Activated T-cell treated with anti-CD3 and anti-CD28 coated beads, Interleukin-2, amount 50 U/mL, for 72 hours (primary cell): Measurements from ENCODE around the gene BCAR3. TPM values are rescaled to one million over a fixed set of nuclear protein-coding genes. Genes with fewer than 3 reads are reported as not detected.

Experiments used
- ATAC-seq, 2 donors: fragments of 150-1000 bp; cut with Tn5 transposase; replicated peaks in 1 of 2; 2 replicates each; pipeline ENCODE4 v1.10.0; 2021; ENCODE audit warnings: moderate library complexity in 2 of 2, mild to moderate bottlenecking in 1 of 2
- DNase-seq, 2 donors: peaks; one replicate each; pipeline ENCODE4 v3.0.0; 2021 to 2022; ENCODE audit warnings: mixed read lengths in 1 of 2
- H3K27ac Mint-ChIP-seq: one replicate; pipeline ENCODE4 v1.8.0; 2022; ENCODE audit warnings: mild to moderate bottlenecking, moderate library complexity, mixed read lengths
- H3K27me3 Mint-ChIP-seq: one replicate; pipeline ENCODE4 v1.8.0; 2022; ENCODE audit warnings: low read depth, mixed read lengths
- H3K36me3 Mint-ChIP-seq, 2 donors: one replicate each; pipeline ENCODE4 v1.8.0; 2022; ENCODE audit warnings: mixed read lengths in 2 of 2, mild to moderate bottlenecking in 1 of 2; ENCODE audit not compliant: insufficient read depth in 2 of 2
- H3K4me1 Mint-ChIP-seq: one replicate; pipeline ENCODE4 v1.8.0; 2022; ENCODE audit warnings: low read depth, mixed read lengths
- H3K4me3 Mint-ChIP-seq, 2 donors: one replicate each; pipeline ENCODE4 v1.8.0; 2022; ENCODE audit warnings: mild to moderate bottlenecking in 2 of 2, mixed read lengths in 2 of 2, moderate library complexity in 2 of 2
- H3K9me3 Mint-ChIP-seq, 2 donors: one replicate each; pipeline ENCODE4 v1.8.0; 2022; ENCODE audit warnings: mixed read lengths in 2 of 2
- total RNA-seq, 2 donors: library from RNA; stranded (reverse); gene quantifications; one replicate each; pipeline ENCODE4 v1.2.3, GENCODE V29; 2022

BCAR3 gene
- total RNA-seq, 2 donors from 2014 or later, result 3.1 to 3.2 TPM

DNA sequence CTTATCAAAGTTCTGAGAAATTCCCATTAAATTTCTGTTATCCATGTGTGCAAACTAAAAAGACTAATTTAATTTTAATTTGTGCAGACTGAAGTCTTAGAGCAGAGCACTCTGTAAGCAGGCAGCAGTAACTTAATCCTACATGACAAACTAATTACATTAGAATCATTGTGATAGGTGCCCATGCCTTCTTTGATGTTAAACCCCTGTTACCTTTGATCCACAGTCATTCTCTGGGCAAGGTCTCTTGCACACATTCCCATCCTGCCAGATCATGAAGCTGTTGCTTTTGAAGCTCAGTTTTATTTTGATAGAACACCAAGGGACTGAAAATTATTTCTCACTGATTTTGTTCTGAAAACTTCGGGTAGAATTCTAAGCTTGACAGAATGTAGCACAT is 77.2 kb downstream of the BCAR3 start:
- DNase-seq (no peak), ATAC-seq (no peak)
- Mint-ChIP-seq H3K36me3 (no peaks in the 10 kb centered on the region), H3K4me3 (no peak overlapping the region), H3K9me3 (no peaks in the 10 kb centered on the region), H3K27me3 (peaks cover 35% of the 10 kb centered on the region), H3K4me1 (peaks cover 42% of the 10 kb centered on the region), H3K27ac (no peak overlapping the region)

DNA sequence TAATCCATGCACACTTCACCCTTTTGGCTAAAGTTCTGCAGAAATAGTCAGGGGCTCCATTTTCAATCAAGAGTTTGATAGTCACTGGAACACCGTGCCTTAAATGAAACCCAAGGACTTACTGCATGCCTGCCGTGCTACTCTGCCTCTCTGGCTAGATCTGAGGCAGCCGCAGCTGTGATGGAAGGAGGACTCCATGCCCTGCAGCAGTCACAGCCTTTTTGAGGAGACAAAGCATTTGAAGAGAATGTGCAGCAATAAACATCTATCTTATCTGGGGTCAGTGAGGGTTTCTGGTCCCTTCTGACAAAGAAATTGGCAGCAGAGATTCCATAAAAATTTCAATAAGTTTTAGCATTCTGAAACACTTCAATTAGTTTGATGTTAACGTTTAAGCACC is 78.0 kb downstream of the BCAR3 start:
- H3K27ac Mint-ChIP-seq, result no peak overlapping the region
- no peak for DNase-seq
- H3K4me3 Mint-ChIP-seq, result no peak overlapping the region
- H3K36me3 Mint-ChIP-seq, result no peaks in the 10 kb centered on the region
- H3K27me3 Mint-ChIP-seq, result peaks cover 35% of the 10 kb centered on the region
- ATAC-seq, result no peak
- H3K9me3 Mint-ChIP-seq, result no peaks in the 10 kb centered on the region
- H3K4me1 Mint-ChIP-seq, result peaks cover 34% of the 10 kb centered on the region

GRCh38 chr1:93603106-93603505 is 78.5 kb downstream of the BCAR3 start:
- H3K27ac Mint-ChIP-seq, result no peak overlapping the region
- H3K27me3 Mint-ChIP-seq, result peaks cover 35% of the 10 kb centered on the region
- H3K4me3 Mint-ChIP-seq, result no peak overlapping the region
- no peaks in the 10 kb centered on the region for H3K36me3 Mint-ChIP-seq
- no peaks in the 10 kb centered on the region for H3K9me3 Mint-ChIP-seq
- H3K4me1 Mint-ChIP-seq, result peaks cover 29% of the 10 kb centered on the region
- ATAC-seq (no peak), DNase-seq (no peak)

DNA sequence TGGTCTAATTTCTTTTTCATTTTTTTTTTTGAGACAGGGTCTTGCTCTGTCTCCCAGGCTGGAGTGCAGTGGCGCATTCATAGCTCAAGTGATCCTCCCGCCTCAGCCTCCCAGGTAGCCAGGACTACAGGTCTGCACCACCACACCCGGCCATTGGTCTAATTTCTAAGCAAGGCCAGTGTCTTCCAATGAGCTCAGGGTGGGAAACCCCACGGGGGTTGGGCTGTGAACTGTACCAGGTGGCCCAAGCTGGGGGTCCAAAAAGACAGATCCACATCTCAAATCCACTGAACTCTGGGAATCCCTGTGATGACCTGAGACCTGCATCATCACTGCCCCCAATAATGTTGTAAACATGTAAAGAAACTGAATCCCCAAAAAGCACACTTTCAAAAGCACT is 79.5 kb downstream of the BCAR3 start:
- Mint-ChIP-seq H3K27ac (no peak overlapping the region), H3K4me1 (peaks cover 19% of the 10 kb centered on the region), H3K9me3 (no peaks in the 10 kb centered on the region), H3K4me3 (no peak overlapping the region), H3K27me3 (peaks cover 39% of the 10 kb centered on the region), H3K36me3 (no peaks in the 10 kb centered on the region)
- DNase-seq, result no peak
- ATAC-seq, result no peak

GRCh38 chr1:93601686-93602085 is 80.0 kb downstream of the BCAR3 start:
- DNase-seq (no peak), ATAC-seq (no peak)
- Mint-ChIP-seq H3K36me3 (no peaks in the 10 kb centered on the region), H3K9me3 (no peaks in the 10 kb centered on the region), H3K4me3 (no peak overlapping the region), H3K27ac (no peak overlapping the region), H3K27me3 (peaks cover 36% of the 10 kb centered on the region), H3K4me1 (peaks cover 15% of the 10 kb centered on the region)

DNA sequence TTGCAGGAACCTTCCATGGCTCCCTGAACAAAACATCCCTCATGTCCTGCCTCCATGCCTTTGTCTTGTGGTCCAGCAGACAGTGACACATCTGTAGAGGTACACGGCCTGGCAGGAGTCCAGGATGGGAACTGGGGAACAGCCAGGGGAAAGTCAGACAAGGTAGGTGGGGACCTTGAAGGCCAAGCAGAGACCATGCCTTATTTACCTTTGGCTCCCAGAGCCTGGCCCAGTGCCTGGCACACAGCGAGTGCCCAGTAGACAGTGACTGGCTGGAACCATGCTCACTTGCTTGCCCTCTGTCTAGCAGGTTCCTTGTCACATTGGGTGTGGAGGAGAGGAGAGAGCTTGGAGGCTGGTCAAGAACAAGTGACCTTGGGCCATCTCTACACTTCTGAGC is 81.0 kb downstream of the BCAR3 start:
- Mint-ChIP-seq H3K27ac (no peak overlapping the region), H3K36me3 (no peaks in the 10 kb centered on the region), H3K9me3 (no peaks in the 10 kb centered on the region), H3K27me3 (peaks cover 36% of the 10 kb centered on the region), H3K4me3 (no peak overlapping the region), H3K4me1 (peaks cover 5% of the 10 kb centered on the region)
- no peak for DNase-seq
- no peak for ATAC-seq

DNA sequence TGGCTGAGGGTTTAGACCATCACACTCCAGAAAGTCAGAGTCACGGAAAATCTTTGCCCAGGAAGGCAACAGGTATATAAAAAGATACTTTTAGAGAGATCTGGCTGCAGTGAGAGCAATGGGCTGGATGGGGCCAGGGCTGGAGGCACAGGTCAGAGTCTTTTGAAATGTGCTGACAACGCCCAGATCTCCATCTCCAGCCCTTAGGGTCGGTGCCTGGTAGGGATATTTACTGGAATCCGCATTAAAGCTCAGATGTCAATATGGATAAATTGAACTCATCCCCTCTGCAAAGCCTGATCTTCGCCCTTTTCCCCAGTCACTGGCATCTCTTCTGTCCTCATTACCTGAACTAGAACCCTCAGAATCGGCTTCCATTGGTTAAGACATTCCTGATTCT is 82.2 kb downstream of the BCAR3 start:
- no peak for ATAC-seq
- no peak for DNase-seq
- H3K27me3 Mint-ChIP-seq, result peaks cover 37% of the 10 kb centered on the region
- H3K9me3 Mint-ChIP-seq, result no peaks in the 10 kb centered on the region
- H3K27ac Mint-ChIP-seq, result no peak overlapping the region
- H3K4me3 Mint-ChIP-seq, result no peak overlapping the region
- no peaks in the 10 kb centered on the region for H3K36me3 Mint-ChIP-seq
- H3K4me1 Mint-ChIP-seq, result no peaks in the 10 kb centered on the region

DNA sequence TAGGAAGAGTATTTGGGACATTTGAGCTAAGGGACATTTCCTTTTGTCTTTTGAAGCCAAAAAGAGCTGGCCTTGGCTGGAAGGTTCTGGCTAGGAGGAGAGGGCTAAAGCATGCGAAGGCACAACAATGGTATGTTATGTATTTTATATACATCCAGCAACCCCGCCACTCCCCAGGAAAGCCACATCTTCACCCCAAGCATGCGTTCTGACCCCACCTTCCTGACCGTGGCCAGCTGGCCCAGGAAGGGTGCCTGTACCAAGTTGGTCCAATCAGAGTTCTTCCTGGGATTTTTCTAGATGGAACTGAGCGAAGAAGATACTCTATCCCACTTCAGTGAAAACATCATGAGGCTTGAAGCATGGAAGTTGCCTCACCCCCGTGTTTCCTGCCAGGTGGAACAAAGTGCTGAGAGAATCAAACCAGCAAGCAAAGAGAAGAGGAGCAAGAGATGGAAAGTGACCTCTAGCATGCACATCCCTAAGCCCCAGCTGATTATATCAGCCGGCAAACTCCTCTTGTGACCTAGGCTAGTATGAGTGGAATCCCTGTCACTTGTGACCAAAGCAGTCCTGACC is 82.7 kb downstream of the BCAR3 start:
- H3K36me3 Mint-ChIP-seq, result no peaks in the 10 kb centered on the region
- peaks cover 32% of the 10 kb centered on the region for H3K27me3 Mint-ChIP-seq
- H3K4me3 Mint-ChIP-seq, result no peak overlapping the region
- ATAC-seq (no peak), DNase-seq (no peak)
- no peak overlapping the region for H3K27ac Mint-ChIP-seq
- H3K9me3 Mint-ChIP-seq, result no peaks in the 10 kb centered on the region
- H3K4me1 Mint-ChIP-seq, result no peaks in the 10 kb centered on the region

- no peak for ATAC-seq
- Mint-ChIP-seq H3K4me3 (no peak overlapping the region), H3K9me3 (no peaks in the 10 kb centered on the region), H3K36me3 (no peaks in the 10 kb centered on the region), H3K4me1 (no peaks in the 10 kb centered on the region), H3K27ac (no peak overlapping the region), H3K27me3 (peaks cover 27% of the 10 kb centered on the region)
- no peak for DNase-seq
Measured at GRCh38 chr1:93598396-93598795, 83.2 kb downstream of the BCAR3 start.

GRCh38 chr1:93597709-93598108 is 83.9 kb downstream of the BCAR3 start:
- H3K27ac Mint-ChIP-seq, result no peak overlapping the region
- H3K4me1 Mint-ChIP-seq, result no peaks in the 10 kb centered on the region
- no peaks in the 10 kb centered on the region for H3K36me3 Mint-ChIP-seq
- no peak for DNase-seq
- H3K27me3 Mint-ChIP-seq, result peaks cover 26% of the 10 kb centered on the region
- ATAC-seq, result no peak
- no peaks in the 10 kb centered on the region for H3K9me3 Mint-ChIP-seq
- H3K4me3 Mint-ChIP-seq, result no peak overlapping the region

DNA sequence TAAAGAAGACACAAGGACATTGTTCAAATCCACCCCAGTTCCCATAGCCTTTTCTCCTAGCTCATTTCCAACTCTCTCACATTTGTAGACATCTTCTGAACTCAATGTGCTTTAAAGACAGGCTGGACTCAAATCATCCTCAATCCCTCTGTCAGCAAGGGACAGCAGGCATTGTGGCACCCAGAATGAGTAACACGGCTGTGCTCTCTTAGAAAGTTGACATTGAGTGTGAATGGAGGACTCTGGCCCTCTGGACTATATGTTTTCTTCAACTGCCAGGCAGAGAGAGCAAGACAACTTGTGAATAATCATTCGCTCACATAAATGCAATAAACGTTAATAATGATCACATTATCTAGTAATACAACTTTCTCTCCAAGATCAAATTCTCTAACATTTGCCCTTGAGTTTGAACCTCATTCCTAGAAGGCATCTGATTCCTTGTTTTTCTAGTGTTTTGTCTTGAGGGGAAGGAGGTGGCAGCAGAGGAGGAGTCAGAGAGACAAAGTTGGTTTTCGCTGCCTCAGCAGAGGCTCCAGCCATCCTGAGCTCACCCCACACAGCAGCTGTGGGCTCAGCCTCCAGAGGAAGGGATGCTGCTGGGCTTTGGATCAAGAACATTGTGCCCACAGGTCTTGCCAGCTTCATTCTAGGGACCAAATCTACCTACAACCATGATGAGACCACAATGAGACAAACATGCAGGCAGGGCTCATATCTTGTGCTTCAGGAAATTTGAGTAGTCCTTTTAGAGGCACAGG is 85.1 kb downstream of the BCAR3 start:
- Mint-ChIP-seq H3K4me1 (peaks cover 8% of the 10 kb centered on the region), H3K27ac (no peak overlapping the region), H3K27me3 (peaks cover 38% of the 10 kb centered on the region), H3K36me3 (no peaks in the 10 kb centered on the region), H3K9me3 (no peaks in the 10 kb centered on the region), H3K4me3 (no peak overlapping the region)
- DNase-seq (no peak), ATAC-seq (no peak)

GRCh38 chr1:93595743-93596142 is 85.9 kb downstream of the BCAR3 start:
- H3K4me1 Mint-ChIP-seq, result peaks cover 12% of the 10 kb centered on the region
- no peak overlapping the region for H3K27ac Mint-ChIP-seq
- no peaks in the 10 kb centered on the region for H3K9me3 Mint-ChIP-seq
- no peaks in the 10 kb centered on the region for H3K36me3 Mint-ChIP-seq
- ATAC-seq (no peak), DNase-seq (no peak)
- peaks cover 38% of the 10 kb centered on the region for H3K27me3 Mint-ChIP-seq
- no peak overlapping the region for H3K4me3 Mint-ChIP-seq

DNA sequence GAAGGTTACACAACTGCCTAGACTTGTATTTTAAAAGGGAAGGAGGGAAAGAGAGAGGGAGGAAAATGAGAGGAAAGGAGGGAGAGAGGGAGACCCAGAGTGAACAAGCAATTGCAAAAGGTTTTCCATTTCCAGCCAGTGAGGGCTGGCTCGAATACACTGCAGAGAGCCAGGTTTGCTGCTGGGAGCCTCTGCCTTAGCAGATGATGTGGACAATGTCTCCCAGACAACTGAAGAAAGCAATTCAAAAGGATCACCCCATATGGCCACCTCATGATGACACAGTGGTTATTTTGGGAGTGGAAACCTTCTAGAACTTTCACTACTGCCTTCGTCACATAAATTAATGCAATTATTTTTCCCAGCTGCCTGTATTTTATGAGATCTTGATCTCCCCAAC is 86.4 kb downstream of the BCAR3 start:
- no peaks in the 10 kb centered on the region for H3K36me3 Mint-ChIP-seq

DNA sequence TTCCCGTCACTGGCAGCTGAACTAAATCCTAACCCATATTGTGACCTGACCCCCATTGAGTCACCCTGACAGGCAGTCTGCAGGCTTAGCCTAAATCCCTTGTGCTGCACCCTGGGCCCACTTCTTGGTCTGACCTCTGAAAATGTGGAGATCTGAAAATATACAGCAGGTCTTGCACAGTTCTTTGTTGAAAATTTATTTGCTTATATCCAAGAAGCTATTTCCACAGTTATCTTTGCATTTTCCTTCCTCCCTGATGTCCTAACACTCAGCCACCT is 87.1 kb downstream of the BCAR3 start:
- DNase-seq (no peak), ATAC-seq (no peak)
- Mint-ChIP-seq H3K4me1 (peaks cover 18% of the 10 kb centered on the region), H3K27ac (no peak overlapping the region), H3K4me3 (no peak overlapping the region), H3K27me3 (peaks cover 40% of the 10 kb centered on the region), H3K9me3 (no peaks in the 10 kb centered on the region), H3K36me3 (no peaks in the 10 kb centered on the region)

More for the DNA sequence above, 86.4 kb downstream of the BCAR3 start:
- Mint-ChIP-seq H3K27me3 (peaks cover 38% of the 10 kb centered on the region), H3K27ac (no peak overlapping the region), H3K4me3 (no peak overlapping the region), H3K4me1 (peaks cover 14% of the 10 kb centered on the region), H3K9me3 (no peaks in the 10 kb centered on the region)
- ATAC-seq, result no peak
- DNase-seq, result no peak
